ENCODE data around the gene IQSEC1. TPM values are rescaled to one million over a fixed set of nuclear protein-coding genes. Genes with fewer than 3 reads are reported as not detected.

The IQSEC1 gene
- total and polyA plus RNA-seq, 9 of the 15 experiments (the other 6 are each of a cell fraction or from before 2014, with no cell fraction given): 0.56 to 39.0 (median 6.8) TPM

- ChIA-PET CTCF (ENCODE audit: low intra/inter-chr PET ratio) (no interaction called here), POLR2A (interaction anchor here (0.6 to 2.3 kb wide), 7 partner anchors 11 to 1203 kb away, joined by 3 to 8 read pairs (median 3); no protein-coding TSS in a partner anchor)
- Histone ChIP-seq H3K27ac (ENCODE audit: extremely low read depth, low read depth, low read length) (no peak overlapping the region), H3K4me1 (replicated peaks in 1 of 2; ENCODE audit: control insufficient read depth in 2 of 2, insufficient read depth in 2 of 2, low read length in 2 of 2) (no peaks in the 10 kb centered on the region), H4K20me1 (replicated peaks; ENCODE audit: control insufficient read depth, insufficient read depth, low read length) (peaks cover 23% of the 10 kb centered on the region; the same call in 1 of the 2 replicates), H3K79me2 (ENCODE audit: control insufficient read depth, insufficient read depth, low read length) (no peaks in the 10 kb centered on the region), H3K4me2 (ENCODE audit: insufficient read depth, low read length) (no peak overlapping the region), H3K9me3 (replicated peaks; ENCODE audit: control insufficient read depth, insufficient read depth, low read depth, low read length) (no peaks in the 10 kb centered on the region), H3K4me3 (no peak overlapping the region), H3K9ac (ENCODE audit: insufficient read depth in 1 of 2, low read depth in 2 of 2, low read length in 2 of 2) (no peak overlapping the region), H3K27me3 (ENCODE audit: control insufficient read depth in 2 of 2, insufficient read depth in 2 of 2, low read length in 2 of 2) (peaks cover 68 to 95% of the 10 kb centered on the region in 2 experiments), H3K9me1 (ENCODE audit: control insufficient read depth, insufficient read depth, low read length) (peaks cover 3% of the 10 kb centered on the region), H3K36me3 (ENCODE audit: control insufficient read depth, insufficient read depth, low read length) (no peaks in the 10 kb centered on the region), H2AFZ (ENCODE audit: low read depth, low read length) (no peak overlapping the region)
- intact Hi-C loops (cut with micrococcal nuclease) (no loop called here), in situ Hi-C loops (cut with MboI) (no loop called here)
- TF ChIP-seq U2AF2 (optimal IDR thresholded peaks at IDR 0.05; ENCODE audit: low read depth, low read length): no peak
- TF ChIP-seq ZNF77 (CRISPR knock-in tag; IDR thresholded peaks at IDR 0.05): no peak
- BruUV-seq (replicated peaks): no TSS peak
- FAIRE-seq (no peak), DNase-seq (ENCODE audit: extremely low read depth in 1 of 4, low spot score in 3 of 4) (no peak), ATAC-seq (no peak)
- 3% methylated on average over 21 of the region's 21 CpGs for WGBS (ENCODE audit: insufficient coverage, low coverage, missing lambda C conversion rate)
These were observed 29.4 kb upstream of the IQSEC1 start for GRCh38 chr3:13102386-13103345.

- no peak overlapping the region for H3K27ac ChIP-seq (ENCODE audit: extremely low read depth, low read depth, low read length)
- H3K79me2 ChIP-seq (ENCODE audit: control insufficient read depth, insufficient read depth, low read length): no peaks in the 10 kb centered on the region
- in situ Hi-C loops (cut with MboI) (loop anchor here (10.0 kb wide), 1 partner anchor 545 kb away; no protein-coding TSS in a partner anchor), intact Hi-C loops (cut with micrococcal nuclease) (loop anchor here (10.0 kb wide), 1 partner anchor 95 kb away; no protein-coding TSS in a partner anchor)
- no peak overlapping the region for H3K4me2 ChIP-seq (ENCODE audit: insufficient read depth, low read length)
- DNase-seq (ENCODE audit: extremely low read depth in 1 of 4, low spot score in 3 of 4) (no peak), ATAC-seq (no peak), FAIRE-seq (no peak)
- peaks cover 4% of the 10 kb centered on the region for H3K9me1 ChIP-seq (ENCODE audit: control insufficient read depth, insufficient read depth, low read length)
- peaks cover 27% of the 10 kb centered on the region; the same call in 1 of the 2 replicates for H4K20me1 ChIP-seq (replicated peaks; ENCODE audit: control insufficient read depth, insufficient read depth, low read length)
- no peaks in the 10 kb centered on the region for H3K36me3 ChIP-seq (ENCODE audit: control insufficient read depth, insufficient read depth, low read length)
- H3K27me3 ChIP-seq (ENCODE audit: control insufficient read depth in 2 of 2, insufficient read depth in 2 of 2, low read length in 2 of 2): peaks cover 74 to 95% of the 10 kb centered on the region in 2 experiments
- H2AFZ ChIP-seq (ENCODE audit: low read depth, low read length): no peak overlapping the region
- ChIA-PET CTCF (ENCODE audit: low intra/inter-chr PET ratio) (no interaction called here), POLR2A (interaction anchor here (0.6 to 1.0 kb wide), 3 partner anchors 11 to 380 kb away, joined by 3 to 5 read pairs (median 3); partner anchors contain the start of gene HDAC11)
- no peak overlapping the region for H3K4me3 ChIP-seq
- no peaks in the 10 kb centered on the region for H3K9me3 ChIP-seq (replicated peaks; ENCODE audit: control insufficient read depth, insufficient read depth, low read depth, low read length)
- no peaks in the 10 kb centered on the region for H3K4me1 ChIP-seq (replicated peaks in 1 of 2; ENCODE audit: control insufficient read depth in 2 of 2, insufficient read depth in 2 of 2, low read length in 2 of 2)
- under 1% methylated on average over 10 of the region's 10 CpGs for WGBS (ENCODE audit: insufficient coverage, low coverage, missing lambda C conversion rate)
- no TSS peak for BruUV-seq (replicated peaks)
- peak overlapping the region in 1 of 2 experiments; percentile 38; a peak in 1 of 4 replicates for H3K9ac ChIP-seq (ENCODE audit: insufficient read depth in 1 of 2, low read depth in 2 of 2, low read length in 2 of 2)
- no peak for TF ChIP-seq TAF15 (IDR thresholded peaks at IDR 0.05; ENCODE audit: low read depth, low read length)
- TF ChIP-seq MTA3 (IDR thresholded peaks at IDR 0.05; ENCODE audit: borderline replicate concordance): no peak
- TF ChIP-seq ELK1 (CRISPR knock-in tag; IDR thresholded peaks at IDR 0.05): no peak
- no peak for TF ChIP-seq MLX (CRISPR knock-in tag; conservative IDR thresholded peaks at IDR 0.05)
- no peak for TF ChIP-seq KDM2B (CRISPR knock-in tag; IDR thresholded peaks at IDR 0.05)
- TF ChIP-seq TBL1XR1 (IDR thresholded peaks at IDR 0.05; ENCODE audit: low read length in 2 of 2): no peak
- no peak for TF ChIP-seq ZFP91 (CRISPR knock-in tag; IDR thresholded peaks at IDR 0.05)
- no peak for TF ChIP-seq SMAD1 (IDR thresholded peaks at IDR 0.05; ENCODE audit: low read depth, low read length, partially characterized antibody)
These were observed 26.5 kb upstream of the IQSEC1 start for GRCh38 chr3:13099707-13100106.
